Esophagus muscularis mucosa (tissue), 3 donors: ENCODE results near the gene CTNNA1.

Experiments
- CTCF ChIP-seq, 3 experiments: fragments of 200-600 bp in 2 of 3; fragments of 450-650 bp in 1 of 3; sonication (generic) in 2 of 3; IDR thresholded peaks; one replicate each; pipeline ENCODE4 v1.5.1; 2017 to 2019; ENCODE audit warnings: antibody characterized with exemption in 3 of 3, mild to moderate bottlenecking in 2 of 3, moderate library complexity in 1 of 3
- POLR2AphosphoS5 ChIP-seq, 2 donors: sonication (generic); formaldehyde crosslinking; IDR thresholded peaks; one replicate each; pipeline ENCODE4 v1.6.1; 2017; ENCODE audit warnings: antibody characterized with exemption in 2 of 2

GRCh38 chr5:138832218-138832617 lies 79.0 kb downstream of the CTNNA1 start:
- TF ChIP-seq CTCF (IDR thresholded peaks at IDR 0.05) (no peak), POLR2AphosphoS5 (IDR thresholded peaks at IDR 0.05) (no peak)
